GM12878 (cell line): ENCODE data around the gene SLC16A6. TPM values are rescaled to one million over a fixed set of nuclear protein-coding genes. Genes with fewer than 3 reads are reported as not detected.

Source experiments
- EGR1 ChIP-seq, 2 experiments: IDR thresholded peaks; 1 replicate in 1 of 2; 2 replicates in 1 of 2; pipeline ENCODE4 v1.6.1; 2011 to 2012; ENCODE audit warnings: low read depth in 2 of 2, low read length in 2 of 2, borderline replicate concordance in 1 of 2, mild to moderate bottlenecking in 1 of 2, moderate library complexity in 1 of 2
- POLR2AphosphoS2 ChIP-seq: IDR thresholded peaks from 2 replicates; pipeline ENCODE4 v1.6.1; 2011; ENCODE audit warnings: low read depth, mild to moderate bottlenecking, low read length, improper control_type of control experiment, moderate library complexity
- POLR2AphosphoS5 ChIP-seq: IDR thresholded peaks from 2 replicates; pipeline ENCODE4 v1.6.1; 2011; ENCODE audit warnings: mild to moderate bottlenecking, low read length, inconsistent platforms
- ZZZ3 ChIP-seq: IDR thresholded peaks from 2 replicates; pipeline ENCODE4 v1.6.1; 2011; ENCODE audit warnings: low read depth; ENCODE audit not compliant: control insufficient read depth, insufficient read length
- polyA plus RNA-seq, 11 experiments: library from polyadenylated mRNA; depleted of rRNA in 4 of 11; unstranded in 6 of 11; stranded (reverse) in 5 of 11; fragments of >200 nt; fragmentation: Nextera tagmentation in 4 of 11; fragmentation: Illumina TruSeq in 1 of 11; extraction: Ambion mirVana in 4 of 11; extraction: Trizol in 1 of 11; gene quantifications; 1 replicate in 1 of 11; 2 replicates in 10 of 11; pipeline versions ENCODE4 v1.2.1 to v1.2.3, GENCODE V29; 2011 to 2016; ENCODE audit warnings: inconsistent platforms in 2 of 11, missing spikeins in 2 of 11, low read depth in 1 of 11
- total RNA-seq, 4 experiments: library from RNA; depleted of rRNA in 3 of 4; stranded (reverse); fragments of >200 nt in 3 of 4; fragmentation: Illumina TruSeq in 1 of 4; extraction: Trizol in 1 of 4; gene quantifications; 2 replicates each; pipeline versions ENCODE4 v1.2.1 to v1.2.3, GENCODE V29; 2013 to 2021
- TF ChIP-seq, protein P1 (sequence below): fragments of 450-650 bp; IDR thresholded peaks from 2 replicates; pipeline ENCODE4 v1.6.1; 2016; ENCODE audit warnings: mild to moderate bottlenecking, moderate library complexity, borderline replicate concordance
- TF ChIP-seq, protein P2 (sequence below): IDR thresholded peaks from 2 replicates; pipeline ENCODE4 v1.6.1; 2011; ENCODE audit warnings: borderline replicate concordance, low read depth, mild to moderate bottlenecking, moderate library complexity, mixed read lengths, low read length; ENCODE audit not compliant: insufficient read depth; ENCODE audit errors: extremely low read length
- TF ChIP-seq, protein P3 (sequence below): fragments of 450-650 bp; IDR thresholded peaks from 2 replicates; pipeline ENCODE4 v1.6.1; 2017; ENCODE audit warnings: borderline replicate concordance

Gene SLC16A6
- total and polyA plus RNA-seq, 10 of the 15 experiments (the other 5 are each of a cell fraction or from before 2014, with no cell fraction given): 2.4 to 8.8 (median 6.0) TPM

DNA sequence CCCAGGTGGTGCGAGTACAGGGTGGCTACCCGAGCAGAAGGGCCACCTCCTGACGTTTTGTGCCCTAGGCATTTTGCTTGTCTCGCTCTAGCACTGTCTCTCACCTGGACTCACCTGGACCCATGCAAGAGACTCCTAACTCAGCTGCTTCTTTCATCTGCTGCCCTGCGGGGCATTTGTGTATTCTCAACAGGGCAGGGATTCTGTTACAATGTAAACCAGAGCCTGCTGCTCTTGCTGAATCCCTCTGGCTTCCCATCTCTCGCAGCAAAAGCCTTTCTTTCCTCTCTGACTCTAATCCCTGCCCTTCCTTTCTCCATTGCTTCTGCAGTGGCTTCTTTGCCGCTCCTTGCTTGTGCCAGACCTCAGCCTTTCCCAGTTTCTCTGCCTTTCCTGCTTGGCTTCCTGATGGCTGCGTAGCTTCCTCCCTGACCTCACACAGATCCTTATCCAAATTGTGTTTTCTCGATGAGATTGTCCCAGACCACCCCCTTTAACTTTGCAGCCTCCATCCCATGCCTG lies 10.6 kb upstream of the SLC16A6 start (continued):
- TF ChIP-seq, protein P1, sequence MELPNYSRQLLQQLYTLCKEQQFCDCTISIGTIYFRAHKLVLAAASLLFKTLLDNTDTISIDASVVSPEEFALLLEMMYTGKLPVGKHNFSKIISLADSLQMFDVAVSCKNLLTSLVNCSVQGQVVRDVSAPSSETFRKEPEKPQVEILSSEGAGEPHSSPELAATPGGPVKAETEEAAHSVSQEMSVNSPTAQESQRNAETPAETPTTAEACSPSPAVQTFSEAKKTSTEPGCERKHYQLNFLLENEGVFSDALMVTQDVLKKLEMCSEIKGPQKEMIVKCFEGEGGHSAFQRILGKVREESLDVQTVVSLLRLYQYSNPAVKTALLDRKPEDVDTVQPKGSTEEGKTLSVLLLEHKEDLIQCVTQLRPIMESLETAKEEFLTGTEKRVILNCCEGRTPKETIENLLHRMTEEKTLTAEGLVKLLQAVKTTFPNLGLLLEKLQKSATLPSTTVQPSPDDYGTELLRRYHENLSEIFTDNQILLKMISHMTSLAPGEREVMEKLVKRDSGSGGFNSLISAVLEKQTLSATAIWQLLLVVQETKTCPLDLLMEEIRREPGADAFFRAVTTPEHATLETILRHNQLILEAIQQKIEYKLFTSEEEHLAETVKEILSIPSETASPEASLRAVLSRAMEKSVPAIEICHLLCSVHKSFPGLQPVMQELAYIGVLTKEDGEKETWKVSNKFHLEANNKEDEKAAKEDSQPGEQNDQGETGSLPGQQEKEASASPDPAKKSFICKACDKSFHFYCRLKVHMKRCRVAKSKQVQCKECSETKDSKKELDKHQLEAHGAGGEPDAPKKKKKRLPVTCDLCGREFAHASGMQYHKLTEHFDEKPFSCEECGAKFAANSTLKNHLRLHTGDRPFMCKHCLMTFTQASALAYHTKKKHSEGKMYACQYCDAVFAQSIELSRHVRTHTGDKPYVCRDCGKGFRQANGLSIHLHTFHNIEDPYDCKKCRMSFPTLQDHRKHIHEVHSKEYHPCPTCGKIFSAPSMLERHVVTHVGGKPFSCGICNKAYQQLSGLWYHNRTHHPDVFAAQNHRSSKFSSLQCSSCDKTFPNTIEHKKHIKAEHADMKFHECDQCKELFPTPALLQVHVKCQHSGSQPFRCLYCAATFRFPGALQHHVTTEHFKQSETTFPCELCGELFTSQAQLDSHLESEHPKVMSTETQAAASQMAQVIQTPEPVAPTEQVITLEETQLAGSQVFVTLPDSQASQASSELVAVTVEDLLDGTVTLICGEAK: no peak
- TF ChIP-seq POLR2AphosphoS5: no peak
- no peak for TF ChIP-seq ZZZ3
- TF ChIP-seq POLR2AphosphoS2: no peak
- TF ChIP-seq, protein P2, sequence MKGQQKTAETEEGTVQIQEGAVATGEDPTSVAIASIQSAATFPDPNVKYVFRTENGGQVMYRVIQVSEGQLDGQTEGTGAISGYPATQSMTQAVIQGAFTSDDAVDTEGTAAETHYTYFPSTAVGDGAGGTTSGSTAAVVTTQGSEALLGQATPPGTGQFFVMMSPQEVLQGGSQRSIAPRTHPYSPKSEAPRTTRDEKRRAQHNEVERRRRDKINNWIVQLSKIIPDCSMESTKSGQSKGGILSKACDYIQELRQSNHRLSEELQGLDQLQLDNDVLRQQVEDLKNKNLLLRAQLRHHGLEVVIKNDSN: no peak
- TF ChIP-seq EGR1 (IDR thresholded peaks at IDR 0.05; ENCODE audit: borderline replicate concordance in 1 of 2, low read depth in 2 of 2, low read length in 2 of 2): no peak
- TF ChIP-seq, protein P3, sequence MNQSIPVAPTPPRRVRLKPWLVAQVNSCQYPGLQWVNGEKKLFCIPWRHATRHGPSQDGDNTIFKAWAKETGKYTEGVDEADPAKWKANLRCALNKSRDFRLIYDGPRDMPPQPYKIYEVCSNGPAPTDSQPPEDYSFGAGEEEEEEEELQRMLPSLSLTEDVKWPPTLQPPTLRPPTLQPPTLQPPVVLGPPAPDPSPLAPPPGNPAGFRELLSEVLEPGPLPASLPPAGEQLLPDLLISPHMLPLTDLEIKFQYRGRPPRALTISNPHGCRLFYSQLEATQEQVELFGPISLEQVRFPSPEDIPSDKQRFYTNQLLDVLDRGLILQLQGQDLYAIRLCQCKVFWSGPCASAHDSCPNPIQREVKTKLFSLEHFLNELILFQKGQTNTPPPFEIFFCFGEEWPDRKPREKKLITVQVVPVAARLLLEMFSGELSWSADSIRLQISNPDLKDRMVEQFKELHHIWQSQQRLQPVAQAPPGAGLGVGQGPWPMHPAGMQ: no peak
